ENCODE data around the gene UBE2L3. TPM values are rescaled to one million over a fixed set of nuclear protein-coding genes. Genes with fewer than 3 reads are reported as not detected.

Gene UBE2L3
- total and polyA plus RNA-seq, 2 of the 13 experiments (the other 11 are each of a cell fraction or from before 2014, with no cell fraction given) = 30.2 to 58.1 TPM

GRCh38 chr22:21629255-21630149 is 62.0 kb downstream of the UBE2L3 start, which contains the start of gene YDJC (continued):
- TF ChIP-seq, protein P1, sequence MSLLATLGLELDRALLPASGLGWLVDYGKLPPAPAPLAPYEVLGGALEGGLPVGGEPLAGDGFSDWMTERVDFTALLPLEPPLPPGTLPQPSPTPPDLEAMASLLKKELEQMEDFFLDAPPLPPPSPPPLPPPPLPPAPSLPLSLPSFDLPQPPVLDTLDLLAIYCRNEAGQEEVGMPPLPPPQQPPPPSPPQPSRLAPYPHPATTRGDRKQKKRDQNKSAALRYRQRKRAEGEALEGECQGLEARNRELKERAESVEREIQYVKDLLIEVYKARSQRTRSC (CRISPR knock-in tag; IDR thresholded peaks at IDR 0.05; ENCODE audit: low read depth) = peak; percentile 68; the same call in 1 of the 2 replicates
- TF ChIP-seq RBFOX2 (IDR thresholded peaks at IDR 0.05; ENCODE audit: low read depth, low read length) = peak; percentile 91
- TF ChIP-seq ZNF574 (CRISPR knock-in tag; IDR thresholded peaks at IDR 0.05) = peak; percentile 99
- peak; percentile 45; the same call in 1 of the 2 replicates for TF ChIP-seq TARDBP (CRISPR knock-in tag; IDR thresholded peaks at IDR 0.05)
- TF ChIP-seq ZNF749 (CRISPR knock-in tag; IDR thresholded peaks at IDR 0.05; ENCODE audit: borderline replicate concordance) = no peak; the same call in 1 of the 2 replicates
- TF ChIP-seq NFRKB (IDR thresholded peaks at IDR 0.05) = no peak
- TF ChIP-seq BHLHE40 (IDR thresholded peaks at IDR 0.05; ENCODE audit: low read length) = peak; percentile 96
- TF ChIP-seq, protein P2, sequence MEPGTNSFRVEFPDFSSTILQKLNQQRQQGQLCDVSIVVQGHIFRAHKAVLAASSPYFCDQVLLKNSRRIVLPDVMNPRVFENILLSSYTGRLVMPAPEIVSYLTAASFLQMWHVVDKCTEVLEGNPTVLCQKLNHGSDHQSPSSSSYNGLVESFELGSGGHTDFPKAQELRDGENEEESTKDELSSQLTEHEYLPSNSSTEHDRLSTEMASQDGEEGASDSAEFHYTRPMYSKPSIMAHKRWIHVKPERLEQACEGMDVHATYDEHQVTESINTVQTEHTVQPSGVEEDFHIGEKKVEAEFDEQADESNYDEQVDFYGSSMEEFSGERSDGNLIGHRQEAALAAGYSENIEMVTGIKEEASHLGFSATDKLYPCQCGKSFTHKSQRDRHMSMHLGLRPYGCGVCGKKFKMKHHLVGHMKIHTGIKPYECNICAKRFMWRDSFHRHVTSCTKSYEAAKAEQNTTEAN (CRISPR knock-in tag; conservative IDR thresholded peaks at IDR 0.05) = peak; percentile 85
- TF ChIP-seq ZNF350 (CRISPR knock-in tag; IDR thresholded peaks at IDR 0.05; ENCODE audit: borderline replicate concordance, low read depth) = peak; percentile 88
- no peak for TF ChIP-seq AGO1 (IDR thresholded peaks at IDR 0.05; ENCODE audit: low read depth, low read length, poor library complexity, severe bottlenecking)
- peak; percentile 81 for TF ChIP-seq KLF13 (CRISPR knock-in tag; IDR thresholded peaks at IDR 0.05)
- peak; percentile 90 for TF ChIP-seq SALL1 (CRISPR knock-in tag; IDR thresholded peaks at IDR 0.05)
- TF ChIP-seq ZNF318 (CRISPR knock-in tag; IDR thresholded peaks at IDR 0.05) = peak; percentile 74; the same call in 1 of the 2 replicates
- TF ChIP-seq XRCC5 (optimal IDR thresholded peaks at IDR 0.05; ENCODE audit: low read length) = peak; percentile 97
- TF ChIP-seq AGO2 (optimal IDR thresholded peaks at IDR 0.05; ENCODE audit: low read depth, low read length) = peak; percentile 92
